ENCODE data around the gene ECPAS. TPM values are rescaled to one million over a fixed set of nuclear protein-coding genes. Genes with fewer than 3 reads are reported as not detected.

The ECPAS gene
- total RNA-seq, 4 donors from 2014 or later = 92.8 to 153 (median 113) TPM

GRCh38 chr9:111375817-111376564 is 108.2 kb downstream of the ECPAS start:
- DNase-seq (ENCODE audit: low spot score) = no peak
- ATAC-seq (ENCODE audit: low FRiP score) = no peak
- no peak for TF ChIP-seq CTCF (IDR thresholded peaks at IDR 0.05)

DNA sequence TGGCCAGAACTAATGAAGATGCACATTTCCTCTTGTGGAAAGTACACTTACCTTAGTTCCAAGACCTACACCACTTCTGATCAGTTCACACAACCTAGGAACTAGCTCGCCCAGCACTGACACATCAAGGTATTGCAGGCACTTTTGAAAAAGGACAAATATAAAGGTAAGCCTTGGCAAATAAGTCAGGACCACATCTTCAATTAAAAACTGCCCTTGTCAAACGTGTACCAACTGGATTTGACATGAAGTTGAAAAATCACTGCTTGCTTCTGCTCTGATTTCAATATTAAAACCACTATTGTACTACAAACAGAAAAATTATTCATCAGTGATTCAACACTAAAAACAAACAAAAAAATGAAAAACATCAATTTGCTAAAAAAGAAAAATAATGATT is 109.1 kb downstream of the ECPAS start:
- no peak for ATAC-seq (ENCODE audit: low FRiP score)
- no peak for DNase-seq (ENCODE audit: low spot score)
- TF ChIP-seq CTCF (IDR thresholded peaks at IDR 0.05) = no peak

GRCh38 chr9:111372297-111372696 is 111.9 kb downstream of the ECPAS start:
- ATAC-seq (ENCODE audit: low FRiP score) = no peak
- TF ChIP-seq CTCF (IDR thresholded peaks at IDR 0.05) = no peak
- no peak for DNase-seq (ENCODE audit: low spot score)

GRCh38 chr9:111366978-111367377 is 117.2 kb downstream of the ECPAS start:
- ATAC-seq (ENCODE audit: low FRiP score) = no peak
- TF ChIP-seq CTCF (IDR thresholded peaks at IDR 0.05) = no peak

DNA sequence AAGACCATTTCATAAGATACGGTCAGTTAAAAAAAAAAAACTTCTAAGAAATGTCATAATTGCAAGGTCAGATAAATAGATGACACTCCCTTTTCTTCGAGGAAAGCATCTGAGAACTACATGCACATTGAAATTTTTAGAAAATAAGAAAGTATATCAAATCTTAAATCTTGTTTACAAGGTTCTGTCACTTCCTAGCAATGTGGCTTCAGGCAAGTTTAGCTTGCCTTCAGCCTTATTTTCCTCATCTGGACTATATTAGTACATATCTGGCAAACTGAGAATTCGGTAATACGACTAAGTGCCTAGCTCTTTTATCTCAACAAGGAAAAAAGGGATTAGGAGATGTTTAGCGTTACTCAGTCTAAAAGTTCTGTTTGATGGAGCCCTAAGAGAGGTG is 121.7 kb downstream of the ECPAS start:
- no peak for DNase-seq (ENCODE audit: low spot score)
- TF ChIP-seq CTCF (IDR thresholded peaks at IDR 0.05) = no peak
- ATAC-seq (ENCODE audit: low FRiP score) = no peak

More at GRCh38 chr9:111366978-111367377, 117.2 kb downstream of the ECPAS start:
- DNase-seq (ENCODE audit: low spot score) = no peak

GRCh38 chr9:111360881-111361280 is 123.3 kb downstream of the ECPAS start:
- no peak for DNase-seq (ENCODE audit: low spot score)
- TF ChIP-seq CTCF (IDR thresholded peaks at IDR 0.05) = no peak
- no peak for ATAC-seq (ENCODE audit: low FRiP score)
